Bronchial epithelial cell (primary cell): Measurements from ENCODE around the gene HPCA. TPM values are rescaled to one million over a fixed set of nuclear protein-coding genes. Genes with fewer than 3 reads are reported as not detected.
A peak's percentile ranks its signal among the peaks of the same experiment; 100 is the strongest.

ENCODE experiments used
- DNase-seq: peaks from one replicate; pipeline ENCODE4 v3.0.0-alpha.2; 2010; ENCODE audit warnings: low read depth
- FAIRE-seq: peaks from 2 replicates; lab custom pipeline; 2011; peaks lifted over from hg19 to GRCh38; lab: Jason Lieb, UNC
- H3K27me3 ChIP-seq: 2 replicates; pipeline ENCODE4 v1.5.1; 2011; ENCODE audit warnings: low read length; ENCODE audit not compliant: control insufficient read depth, insufficient read depth
- H3K36me3 ChIP-seq: 2 replicates; pipeline ENCODE4 v1.5.1; 2011; ENCODE audit warnings: low read length; ENCODE audit not compliant: control insufficient read depth, insufficient read depth
- H3K4me3 ChIP-seq: 2 replicates; pipeline ENCODE4 v1.5.1; 2011; ENCODE audit warnings: mild to moderate bottlenecking, low read depth, low read length, control low read depth
- CTCF ChIP-seq: IDR thresholded peaks from 2 replicates; pipeline ENCODE4 v1.5.1; 2011; ENCODE audit warnings: mild to moderate bottlenecking, moderate library complexity, low read length, control low read depth, inconsistent platforms; ENCODE audit not compliant: insufficient read depth, severe bottlenecking
- total RNA-seq: library from RNA; depleted of rRNA; stranded (reverse); fragments of >200 nt; gene quantifications from 2 replicates; pipeline ENCODE4 v1.2.1, GENCODE V29; 2014

The HPCA gene
- total RNA-seq, 1 donor from 2014 or later = not detected

DNA sequence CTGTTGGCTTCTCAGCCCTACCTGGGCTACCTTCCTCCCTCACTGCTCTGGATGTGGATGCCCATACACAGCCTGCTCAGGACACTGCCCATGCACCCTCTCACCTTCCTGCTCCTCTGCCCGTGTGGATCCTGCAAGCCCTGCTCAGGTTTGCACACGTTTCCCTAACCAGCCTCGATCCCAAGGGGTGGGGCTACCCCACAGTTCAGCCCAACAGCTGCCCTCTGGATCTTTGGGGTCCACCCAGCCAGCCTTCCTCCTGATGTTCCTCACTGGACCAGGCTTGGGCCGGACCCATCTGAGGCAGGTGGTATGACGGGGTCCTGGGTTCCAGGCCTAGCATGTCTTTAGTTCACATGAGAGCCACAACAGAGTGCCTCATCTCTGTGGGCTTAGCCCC lies 10.2 kb downstream of the HPCA start:
- Histone ChIP-seq H3K27me3 (peaks cover 2% of the 10 kb centered on the region), H3K36me3 (peaks cover 7% of the 10 kb centered on the region), H3K4me3 (no peak overlapping the region)
- FAIRE-seq (peak; percentile 23), DNase-seq (no peak)
- TF ChIP-seq CTCF = no peak

DNA sequence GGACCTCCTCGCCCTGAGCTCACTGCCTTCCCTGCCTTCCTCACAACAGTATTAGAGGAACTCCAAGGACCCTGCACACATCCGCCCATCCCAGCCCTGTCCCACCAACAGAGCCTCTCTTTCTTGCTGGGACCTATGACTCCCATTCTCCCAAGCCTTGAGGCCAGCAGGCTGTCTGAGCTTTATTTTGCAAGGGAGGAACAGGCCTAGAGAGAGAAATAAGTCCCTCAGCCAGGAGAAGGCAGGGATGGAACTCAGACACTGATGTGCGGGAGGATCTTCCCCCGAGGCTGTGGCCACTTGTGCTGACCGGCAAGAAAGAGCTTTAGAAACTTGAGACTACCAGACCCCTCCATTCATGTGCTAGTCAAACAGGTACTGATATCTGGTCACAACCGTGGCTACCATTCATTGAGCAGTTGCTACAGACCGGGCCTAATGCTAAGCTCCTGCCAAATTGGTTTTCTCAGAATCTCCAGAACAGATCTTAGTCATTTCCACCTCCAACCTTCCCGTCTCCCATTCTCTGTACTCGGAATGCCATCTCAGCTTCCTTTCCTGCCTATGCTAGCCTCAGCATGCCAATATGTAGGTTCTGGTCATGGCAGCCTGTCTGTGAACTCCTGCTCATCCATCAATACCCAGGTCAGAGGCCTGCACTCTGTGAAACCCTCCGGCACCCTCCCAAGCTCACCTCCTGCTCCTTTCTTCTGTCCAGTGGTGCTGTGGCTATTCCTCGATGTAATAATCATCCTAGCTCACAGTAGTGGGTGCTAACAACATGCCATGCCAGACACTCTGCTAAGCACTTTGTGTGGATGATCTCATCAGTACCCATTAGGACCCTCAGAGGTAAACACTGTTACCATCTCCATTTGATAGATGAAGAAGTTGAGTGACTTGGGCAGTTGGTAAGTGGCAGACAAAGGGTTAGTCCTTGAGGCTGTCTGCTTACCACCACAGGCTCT lies 11.1 kb downstream of the HPCA start:
- peaks cover 7% of the 10 kb centered on the region for H3K36me3 ChIP-seq
- DNase-seq (peak; percentile 86), FAIRE-seq (peak; percentile 94)
- no peaks in the 10 kb centered on the region for H3K27me3 ChIP-seq
- TF ChIP-seq CTCF = no peak
- H3K4me3 ChIP-seq = no peak overlapping the region

GRCh38 chr1:32898056-32898455 lies 11.8 kb downstream of the HPCA start:
- TF ChIP-seq CTCF = no peak
- FAIRE-seq = no peak

GRCh38 chr1:32898958-32899357 lies 12.7 kb downstream of the HPCA start:
- TF ChIP-seq CTCF = no peak
- Histone ChIP-seq H3K36me3 (peaks cover 7% of the 10 kb centered on the region), H3K4me3 (no peak overlapping the region), H3K27me3 (no peaks in the 10 kb centered on the region)
- no peak for FAIRE-seq
- DNase-seq = no peak

More at GRCh38 chr1:32898056-32898455, 11.8 kb downstream of the HPCA start:
- Histone ChIP-seq H3K27me3 (no peaks in the 10 kb centered on the region), H3K4me3 (no peak overlapping the region), H3K36me3 (peaks cover 7% of the 10 kb centered on the region)
- no peak for DNase-seq

GRCh38 chr1:32899586-32900296 lies 13.4 kb downstream of the HPCA start:
- no peak for TF ChIP-seq CTCF
- H3K27me3 ChIP-seq = no peaks in the 10 kb centered on the region
- FAIRE-seq = no peak
- peaks cover 7% of the 10 kb centered on the region for H3K36me3 ChIP-seq
- no peak for DNase-seq
- no peak overlapping the region for H3K4me3 ChIP-seq
